Gastroesophageal sphincter (tissue), 4 donors: Measurements from ENCODE around the gene IBSP. TPM values are rescaled to one million over a fixed set of nuclear protein-coding genes. Genes with fewer than 3 reads are reported as not detected.

Experiments used
- ATAC-seq: fragments of 150-250 bp; one replicate; pipeline ENCODE4 v1.9.1; 2016; ENCODE audit warnings: mild to moderate bottlenecking, moderate library complexity
- H3K27ac ChIP-seq, 4 donors: fragments of 200-600 bp; sonication (generic) in 3 of 4; 1 replicate in 3 of 4; 2 replicates in 1 of 4; pipeline ENCODE4 v1.5.1; 2016 to 2019
- H3K27me3 ChIP-seq: fragments of 200-600 bp; sonication (generic); one replicate; pipeline ENCODE4 v1.5.1; 2019
- H3K36me3 ChIP-seq, 2 donors: fragments of 200-600 bp; sonication (generic); one replicate each; pipeline ENCODE4 v1.5.1; 2019; ENCODE audit warnings: control low read depth in 1 of 2
- H3K4me1 ChIP-seq, 3 donors: fragments of 200-600 bp; sonication (generic); 1 replicate in 2 of 3; 2 replicates in 1 of 3; pipeline ENCODE4 v1.5.1; 2016 to 2019; ENCODE audit warnings: control low read depth in 2 of 3
- H3K4me3 ChIP-seq, 2 donors: fragments of 200-600 bp; sonication (generic); one replicate each; pipeline ENCODE4 v1.5.1; 2019; ENCODE audit warnings: mild to moderate bottlenecking in 1 of 2, moderate library complexity in 1 of 2
- H3K9me3 ChIP-seq, 3 donors: fragments of 200-600 bp; sonication (generic); one replicate each; pipeline ENCODE4 v1.5.1; 2017 to 2019; ENCODE audit warnings: control low read depth in 2 of 3
- CTCF ChIP-seq, 4 experiments: fragments of 200-600 bp in 2 of 4; fragments of 450-650 bp in 2 of 4; sonication (generic) in 1 of 4; IDR thresholded peaks; one replicate each; pipeline ENCODE4 v1.5.1; 2017 to 2019; ENCODE audit warnings: antibody characterized with exemption in 4 of 4, mild to moderate bottlenecking in 2 of 4, moderate library complexity in 2 of 4
- EP300 ChIP-seq: sonication (generic); formaldehyde crosslinking; IDR thresholded peaks from one replicate; pipeline ENCODE4 v1.6.1; 2017; ENCODE audit warnings: antibody characterized with exemption, mild to moderate bottlenecking
- POLR2A ChIP-seq, 2 donors: fragments of 450-650 bp; IDR thresholded peaks; one replicate each; pipeline ENCODE4 v1.6.1; 2017; ENCODE audit warnings: antibody characterized with exemption in 2 of 2, mild to moderate bottlenecking in 2 of 2, moderate library complexity in 1 of 2
- POLR2AphosphoS5 ChIP-seq: sonication (generic); formaldehyde crosslinking; IDR thresholded peaks from one replicate; pipeline ENCODE4 v1.6.1; 2017; ENCODE audit warnings: antibody characterized with exemption
- WGBS, 2 donors: methylation state at CpG; one replicate each; pipeline ENCODE4 v1.1.5; 2018; ENCODE audit warnings: low coverage in 1 of 2; 5-methylcytosine and 5-hydroxymethylcytosine counted together
- total RNA-seq, 4 donors: library from RNA; depleted of rRNA; stranded (reverse); fragments of >200 nt; gene quantifications; one replicate each; pipeline ENCODE4 v1.1.0, GENCODE V29; 2016

The IBSP gene
- total RNA-seq: not detected

GRCh38 chr4:87799301-87800113 lies at the start of gene IBSP:
Gene IBSP, plus strand, starts transcription at chr4:87799554. Its CDS starts 2,808 bp downstream, at chr4:87802362.
- 16 to 19% methylated on average over 4 of the region's 4 CpGs for WGBS, 2 donors
- H3K27ac ChIP-seq: no peak within 1 kb of the TSS
- H3K4me3 ChIP-seq: no peak within 1 kb of the TSS
- no peaks in the 10 kb centered on the region for H3K4me1 ChIP-seq
- no peaks in the 10 kb centered on the region for H3K36me3 ChIP-seq
- H3K9me3 ChIP-seq: no peaks in the 10 kb centered on the region
- H3K27me3 ChIP-seq: no peaks in the 10 kb centered on the region
- ATAC-seq: no peak
- no peak for TF ChIP-seq POLR2A (IDR thresholded peaks at IDR 0.05)
- TF ChIP-seq CTCF (IDR thresholded peaks at IDR 0.05): no peak
- TF ChIP-seq EP300: no peak
- no peak for TF ChIP-seq POLR2AphosphoS5

- Histone ChIP-seq H3K27ac (no peak overlapping the region), H3K27me3 (no peaks in the 10 kb centered on the region), H3K36me3 (no peaks in the 10 kb centered on the region), H3K4me1 (no peaks in the 10 kb centered on the region), H3K9me3 (peaks cover 0 to 2% (median 0%) of the 10 kb centered on the region in 3 donors), H3K4me3 (no peak overlapping the region)
- no peak for ATAC-seq
- TF ChIP-seq POLR2AphosphoS5: no peak
- TF ChIP-seq CTCF (IDR thresholded peaks at IDR 0.05): no peak
- TF ChIP-seq POLR2A (IDR thresholded peaks at IDR 0.05): no peak
- TF ChIP-seq EP300: no peak
- 43 to 59% methylated on average over 2 of the region's 2 CpGs for WGBS, 2 donors
Measured at GRCh38 chr4:87749883-87750282, 49.5 kb upstream of the IBSP start.

- WGBS, 2 donors: 33 to 81% methylated on average over 1 to 2 of the region's 2 CpGs
- no peak for ATAC-seq
- no peak for TF ChIP-seq EP300
- TF ChIP-seq POLR2A (IDR thresholded peaks at IDR 0.05): no peak
- no peak for TF ChIP-seq CTCF (IDR thresholded peaks at IDR 0.05)
- no peak for TF ChIP-seq POLR2AphosphoS5
Measured at GRCh38 chr4:87758270-87758669, 41.1 kb upstream of the IBSP start.

GRCh38 chr4:87762311-87762710 lies 37.0 kb upstream of the IBSP start:
- Histone ChIP-seq H3K27ac (no peak overlapping the region), H3K36me3 (no peaks in the 10 kb centered on the region), H3K4me1 (no peaks in the 10 kb centered on the region), H3K27me3 (no peaks in the 10 kb centered on the region), H3K4me3 (no peak overlapping the region), H3K9me3 (no peaks in the 10 kb centered on the region)
- TF ChIP-seq POLR2AphosphoS5 (no peak), POLR2A (IDR thresholded peaks at IDR 0.05) (no peak), CTCF (IDR thresholded peaks at IDR 0.05) (no peak)
- 87 to 89% methylated on average over 3 of the region's 3 CpGs for WGBS, 2 donors
- ATAC-seq: no peak

More at GRCh38 chr4:87758270-87758669, 41.1 kb upstream of the IBSP start:
- Histone ChIP-seq H3K4me3 (no peak overlapping the region), H3K27ac (no peak overlapping the region), H3K4me1 (no peaks in the 10 kb centered on the region), H3K27me3 (no peaks in the 10 kb centered on the region), H3K36me3 (no peaks in the 10 kb centered on the region), H3K9me3 (no peaks in the 10 kb centered on the region)

- Histone ChIP-seq H3K4me1 (no peaks in the 10 kb centered on the region), H3K27ac (no peak overlapping the region), H3K9me3 (no peaks in the 10 kb centered on the region), H3K36me3 (no peaks in the 10 kb centered on the region), H3K27me3 (no peaks in the 10 kb centered on the region), H3K4me3 (no peak overlapping the region)
- WGBS, 2 donors: 65 to 78% methylated on average over 2 of the region's 2 CpGs
- TF ChIP-seq POLR2AphosphoS5 (no peak), POLR2A (IDR thresholded peaks at IDR 0.05) (no peak), EP300 (no peak)
- ATAC-seq: no peak
Measured at GRCh38 chr4:87781569-87781968, 17.8 kb upstream of the IBSP start.
